GM12892 (cell line): ENCODE results near the gene CDK5R1.

ENCODE experiments used
- POLR2A ChIP-seq: IDR thresholded peaks from 2 replicates; pipeline ENCODE4 v1.6.1; 2011; ENCODE audit warnings: low read depth, low read length, control low read depth
- POLR2AphosphoS5 ChIP-seq: IDR thresholded peaks from 2 replicates; pipeline ENCODE4 v1.6.1; 2011; ENCODE audit warnings: low read depth, low read length, control low read depth
- TAF1 ChIP-seq: IDR thresholded peaks from 2 replicates; pipeline ENCODE4 v1.6.1; 2011; ENCODE audit warnings: low read depth, mild to moderate bottlenecking, control low read depth, low read length, borderline replicate concordance

- TF ChIP-seq POLR2A = no peak
- TF ChIP-seq POLR2AphosphoS5 = no peak
- TF ChIP-seq TAF1 = no peak
Observed at GRCh38 chr17:32517982-32518381, 31.2 kb downstream of the CDK5R1 start.
